Osteoblast (primary cell): ENCODE data around the gene HSCB. TPM values are rescaled to one million over a fixed set of nuclear protein-coding genes. Genes with fewer than 3 reads are reported as not detected.

Experiments used
- DNase-seq: peaks from one replicate; pipeline ENCODE4 v3.0.0; 2011; ENCODE audit warnings: low spot score, mixed read lengths; ENCODE audit not compliant: insufficient read length; ENCODE audit errors: missing footprints
- H2AFZ ChIP-seq: 2 replicates; pipeline ENCODE4 v1.6.0; 2011; ENCODE audit warnings: mild to moderate bottlenecking, low read length
- H3K27ac ChIP-seq: 2 replicates; pipeline ENCODE4 v1.5.1; 2011; ENCODE audit warnings: mild to moderate bottlenecking, low read depth, low read length, moderate library complexity
- H3K27me3 ChIP-seq: 2 replicates; pipeline ENCODE4 v1.6.0; 2012; ENCODE audit warnings: mild to moderate bottlenecking, control low read depth, inconsistent platforms, low read length, moderate library complexity; ENCODE audit not compliant: insufficient read depth
- H3K36me3 ChIP-seq: 2 replicates; pipeline ENCODE4 v1.5.1; 2011; ENCODE audit warnings: mild to moderate bottlenecking, low read length, control low read depth, moderate library complexity; ENCODE audit not compliant: insufficient read depth
- H3K4me1 ChIP-seq: 2 replicates; pipeline ENCODE4 v1.5.1; 2011; ENCODE audit warnings: mild to moderate bottlenecking, low read length, control low read depth, moderate library complexity; ENCODE audit not compliant: insufficient read depth
- H3K4me2 ChIP-seq: 2 replicates; pipeline ENCODE4 v1.6.0; 2011; ENCODE audit warnings: mild to moderate bottlenecking, low read length; ENCODE audit not compliant: insufficient read depth
- H3K4me3 ChIP-seq: fragments of 200-600 bp; sonication (generic); 3 replicates; pipeline ENCODE4 v1.5.1; 2012; ENCODE audit warnings: mild to moderate bottlenecking, low read length, inconsistent platforms; ENCODE audit not compliant: insufficient read depth
- H3K79me2 ChIP-seq: 2 replicates; pipeline ENCODE4 v1.6.0; 2012; ENCODE audit warnings: mild to moderate bottlenecking, low read length, control low read depth, inconsistent platforms; ENCODE audit not compliant: insufficient read depth
- H3K9me3 ChIP-seq: 2 replicates; pipeline ENCODE4 v1.5.1; 2011; ENCODE audit warnings: low read depth, low read length, control low read depth
- H4K20me1 ChIP-seq: 2 replicates; pipeline ENCODE4 v1.6.0; 2012; ENCODE audit warnings: mild to moderate bottlenecking, low read length, control low read depth; ENCODE audit not compliant: insufficient read depth
- total RNA-seq: library from RNA; depleted of rRNA; stranded (reverse); fragments of >200 nt; gene quantifications from 2 replicates; pipeline ENCODE4 v1.2.3, GENCODE V29; 2012
- TF ChIP-seq, protein P1 (sequence below): IDR thresholded peaks from 2 replicates; pipeline ENCODE4 v1.5.1; 2011; ENCODE audit warnings: mild to moderate bottlenecking, low read depth, low read length, moderate library complexity; ENCODE audit errors: extremely low read depth

HSCB gene
- total RNA-seq, 1 donor = 13.0 TPM

DNA sequence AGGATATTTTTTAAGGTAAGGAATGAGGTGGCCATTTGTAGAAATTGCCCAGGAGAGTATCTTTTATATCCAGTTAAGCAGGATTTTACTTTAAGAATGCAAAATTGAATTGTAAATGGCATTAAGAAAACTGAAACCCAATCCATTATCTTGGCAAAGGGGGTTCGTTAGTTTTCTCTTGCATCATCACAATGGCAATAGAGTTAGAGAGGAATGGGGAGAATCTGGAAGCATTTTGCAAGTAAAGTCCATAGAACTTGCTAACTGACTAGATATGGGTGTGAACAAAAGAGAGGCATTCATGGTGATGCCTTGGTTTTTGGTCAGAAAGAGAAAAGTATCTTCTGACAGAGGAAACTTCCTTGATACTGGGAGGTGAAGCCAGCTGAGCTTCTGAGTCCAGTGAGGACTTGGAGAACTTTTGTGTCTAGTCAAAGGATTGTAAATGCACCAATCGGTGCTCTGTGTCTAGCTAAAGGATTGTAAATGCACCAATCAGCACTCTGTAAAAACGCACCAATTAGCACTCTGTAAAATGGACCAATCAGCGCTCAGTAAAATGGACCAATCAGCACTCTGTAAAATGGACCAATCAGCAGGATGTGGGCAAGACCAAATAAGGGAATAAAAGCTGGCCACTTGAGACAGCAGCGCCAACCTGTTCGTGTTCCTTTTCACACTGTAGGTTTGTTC, 27.0 kb downstream of the HSCB start:
- Histone ChIP-seq H4K20me1 (peaks cover 5% of the 10 kb centered on the region), H3K27ac (no peak overlapping the region), H3K27me3 (peaks cover 3% of the 10 kb centered on the region), H3K4me1 (peaks cover 8% of the 10 kb centered on the region), H3K4me2 (no peak overlapping the region), H3K9me3 (no peaks in the 10 kb centered on the region), H3K4me3 (no peak overlapping the region), H3K79me2 (peaks cover 8% of the 10 kb centered on the region), H2AFZ (no peak overlapping the region), H3K36me3 (no peaks in the 10 kb centered on the region)
- TF ChIP-seq, protein P1, sequence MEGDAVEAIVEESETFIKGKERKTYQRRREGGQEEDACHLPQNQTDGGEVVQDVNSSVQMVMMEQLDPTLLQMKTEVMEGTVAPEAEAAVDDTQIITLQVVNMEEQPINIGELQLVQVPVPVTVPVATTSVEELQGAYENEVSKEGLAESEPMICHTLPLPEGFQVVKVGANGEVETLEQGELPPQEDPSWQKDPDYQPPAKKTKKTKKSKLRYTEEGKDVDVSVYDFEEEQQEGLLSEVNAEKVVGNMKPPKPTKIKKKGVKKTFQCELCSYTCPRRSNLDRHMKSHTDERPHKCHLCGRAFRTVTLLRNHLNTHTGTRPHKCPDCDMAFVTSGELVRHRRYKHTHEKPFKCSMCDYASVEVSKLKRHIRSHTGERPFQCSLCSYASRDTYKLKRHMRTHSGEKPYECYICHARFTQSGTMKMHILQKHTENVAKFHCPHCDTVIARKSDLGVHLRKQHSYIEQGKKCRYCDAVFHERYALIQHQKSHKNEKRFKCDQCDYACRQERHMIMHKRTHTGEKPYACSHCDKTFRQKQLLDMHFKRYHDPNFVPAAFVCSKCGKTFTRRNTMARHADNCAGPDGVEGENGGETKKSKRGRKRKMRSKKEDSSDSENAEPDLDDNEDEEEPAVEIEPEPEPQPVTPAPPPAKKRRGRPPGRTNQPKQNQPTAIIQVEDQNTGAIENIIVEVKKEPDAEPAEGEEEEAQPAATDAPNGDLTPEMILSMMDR = no peak
- no peak for DNase-seq

DNA sequence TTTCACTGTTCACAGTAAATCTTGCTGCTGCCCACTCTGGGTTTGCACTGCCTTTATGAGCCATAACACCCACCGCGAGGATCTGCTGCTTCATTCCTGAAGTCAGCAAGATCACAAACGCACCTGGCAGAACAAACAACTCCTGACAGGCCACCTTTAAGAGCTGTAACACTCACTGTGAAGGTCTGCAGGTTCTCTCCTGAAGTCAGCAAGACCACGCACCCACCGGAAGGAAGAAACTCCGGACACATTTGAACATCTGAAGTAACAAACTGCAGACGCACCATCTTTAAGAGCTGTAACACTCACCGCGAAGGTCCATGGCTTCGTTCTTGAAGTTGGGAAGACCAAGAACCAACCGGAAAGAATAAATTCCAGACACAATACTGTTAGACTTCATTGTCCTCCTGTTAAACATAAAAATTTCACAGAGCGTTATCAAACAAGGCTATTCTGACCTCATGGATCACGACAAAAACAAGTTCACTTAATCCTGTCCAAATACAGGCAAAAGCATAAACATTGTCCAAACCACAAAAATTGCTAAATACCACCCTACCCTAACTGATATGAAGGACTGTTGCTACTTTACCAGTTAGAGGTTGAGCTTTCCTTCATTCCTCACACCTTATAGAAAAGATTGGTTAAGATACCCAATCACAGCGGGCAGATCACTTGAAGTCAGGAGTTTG, 27.7 kb downstream of the HSCB start:
- TF ChIP-seq, protein P1 = no peak
- no peaks in the 10 kb centered on the region for H3K9me3 ChIP-seq
- no peak overlapping the region for H2AFZ ChIP-seq
- peaks cover 2% of the 10 kb centered on the region for H3K36me3 ChIP-seq
- H3K4me3 ChIP-seq = no peak overlapping the region
- H4K20me1 ChIP-seq = peaks cover 5% of the 10 kb centered on the region
- H3K27ac ChIP-seq = no peak overlapping the region
- H3K79me2 ChIP-seq = peaks cover 15% of the 10 kb centered on the region
- peaks cover 3% of the 10 kb centered on the region for H3K27me3 ChIP-seq
- DNase-seq = no peak
- no peak overlapping the region for H3K4me2 ChIP-seq
- peaks cover 9% of the 10 kb centered on the region for H3K4me1 ChIP-seq

DNA sequence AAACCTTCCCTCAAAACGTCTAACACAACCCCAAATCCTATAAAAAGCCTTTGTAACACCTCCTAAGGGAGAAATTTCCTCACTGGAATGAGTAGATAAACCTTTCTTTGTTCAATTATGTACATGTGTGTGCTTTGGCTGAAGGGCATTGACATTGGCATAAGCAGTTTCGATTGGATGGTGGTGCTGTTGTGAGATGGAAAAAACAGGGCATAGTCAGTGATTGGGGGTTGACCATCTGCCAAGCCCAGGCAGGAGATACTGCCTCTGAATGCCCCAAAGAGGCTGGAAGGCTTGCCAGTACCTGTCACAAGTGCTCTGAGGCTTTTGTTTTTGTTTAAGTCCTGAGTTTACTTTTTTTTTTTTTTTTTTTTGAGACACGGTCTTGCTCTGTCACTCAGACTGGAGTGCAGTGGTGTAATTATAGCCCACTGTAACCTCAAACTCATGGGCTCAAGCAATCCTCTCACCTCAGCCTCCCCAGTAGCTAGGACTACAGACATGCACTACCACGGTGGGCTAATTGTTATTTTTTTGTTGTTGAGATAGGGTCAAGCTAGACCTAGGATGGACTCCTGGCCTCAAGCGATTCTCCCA, 29.5 kb downstream of the HSCB start:
- H3K4me3 ChIP-seq = no peak overlapping the region
- peaks cover 9% of the 10 kb centered on the region for H3K4me1 ChIP-seq
- H3K36me3 ChIP-seq = peaks cover 9% of the 10 kb centered on the region
- peaks cover 3% of the 10 kb centered on the region for H3K27me3 ChIP-seq
- no peak overlapping the region for H3K27ac ChIP-seq
- no peaks in the 10 kb centered on the region for H3K9me3 ChIP-seq
- peaks cover 32% of the 10 kb centered on the region for H3K79me2 ChIP-seq
- TF ChIP-seq, protein P1 = no peak
- peaks cover 9% of the 10 kb centered on the region for H4K20me1 ChIP-seq
- peak overlapping the region; percentile 73 for H2AFZ ChIP-seq
- no peak overlapping the region for H3K4me2 ChIP-seq
- no peak for DNase-seq
